ENCODE measurements around the gene SPIRE2. TPM values are rescaled to one million over a fixed set of nuclear protein-coding genes. Genes with fewer than 3 reads are reported as not detected.
A peak's percentile ranks its signal among the peaks of the same experiment; 100 is the strongest.
"Not testable (repeated sequence)": the region's sequence is repeated elsewhere in the genome, so short reads cannot be mapped to it uniquely, and the experiment has no call there.

SPIRE2 gene
- total and polyA plus RNA-seq, 2 of the 4 experiments (the other 2 are of a cell fraction) = 0.72 to 1.9 TPM

- peak overlapping the region; percentile 59 to 100; a peak in 2 of 4 replicates for H4K8ac ChIP-seq (ENCODE audit: low read depth in 2 of 2, low read length in 2 of 2)
- H3K18ac ChIP-seq (ENCODE audit: low read depth, low read length) = no peak overlapping the region
- peak overlapping the region; percentile 96 for H3K4me3 ChIP-seq (ENCODE audit: insufficient read depth, low read depth, low read length)
- H3K14ac ChIP-seq (replicated peaks; ENCODE audit: low read depth, low read length) = peak overlapping the region; percentile 94
- H3K27me3 ChIP-seq (ENCODE audit: control insufficient read depth, insufficient read depth, low read length) = no peaks in the 10 kb centered on the region
- H3K27ac ChIP-seq (ENCODE audit: insufficient read depth, low read length) = peak overlapping the region; percentile 98
- peaks cover 50% of the 10 kb centered on the region for H4K20me1 ChIP-seq (ENCODE audit: insufficient read depth, low read length)
- intact Hi-C loops (cut with micrococcal nuclease) = no loop called here
- DNase-seq (peak; percentile 95), ATAC-seq (ENCODE audit: low read depth) (peak; percentile 91)
- H2AFZ ChIP-seq (replicated peaks; ENCODE audit: low read length, poor library complexity) = peak overlapping the region; percentile 84
- dilution Hi-C loops (cut with HindIII; ENCODE audit: low sequenced_read_pairs, unreplicated experiment) = no loop called here
- peaks cover 11 to 52% of the 10 kb centered on the region in 2 experiments for H3K79me1 ChIP-seq (ENCODE audit: low read depth in 1 of 2, low read length in 2 of 2)
- peak overlapping the region; percentile 93 for H3K23ac ChIP-seq (ENCODE audit: low read depth, low read length)
- H2BK5ac ChIP-seq (ENCODE audit: low read depth, low read length, poor library complexity, severe bottlenecking) = peak overlapping the region; percentile 98
- POLR2A ChIA-PET (ENCODE audit: unreplicated experiment) = no interaction called here
- in situ Hi-C loops (cut with MboI; ENCODE audit: low sequenced_read_pairs) = no loop called here
- H2BK15ac ChIP-seq (ENCODE audit: low read depth, low read length) = no peak overlapping the region
- H3K4me1 ChIP-seq (ENCODE audit: control insufficient read depth, insufficient read depth, low read length) = peaks cover 9% of the 10 kb centered on the region
- 0% methylated on average over 22 of the region's 61 CpGs; no CpG with 5 or more reads in 1 of the 2 experiments for WGBS, 2 experiments (ENCODE audit: extremely low coverage in 2 of 2, insufficient read length in 1 of 2)
- H3K4me2 ChIP-seq (ENCODE audit: low read depth, low read length) = peak overlapping the region; percentile 68
- no peak overlapping the region for H4K5ac ChIP-seq (ENCODE audit: low read depth, low read length)
- H3K36me3 ChIP-seq (ENCODE audit: control insufficient read depth, insufficient read depth, low read length) = peaks cover 21% of the 10 kb centered on the region
- H2BK120ac ChIP-seq (ENCODE audit: low read depth, low read length) = no peak overlapping the region
- H2AK5ac ChIP-seq (ENCODE audit: low read depth, low read length) = peak overlapping the region; percentile 89
- H3K56ac ChIP-seq (ENCODE audit: extremely low read depth, insufficient read depth, low read length) = peak overlapping the region; percentile 50
- peaks cover 4% of the 10 kb centered on the region; the same call in 1 of the 2 replicates for H3K9me1 ChIP-seq (ENCODE audit: insufficient read depth, low read length)
- H3K9ac ChIP-seq (ENCODE audit: low read depth, low read length) = peak overlapping the region; percentile 99
- CTCF ChIA-PET = interaction anchor here (0.7 kb wide), 1 partner anchor 74 kb away, joined by 3 read pairs; no protein-coding TSS in a partner anchor
- BruUV-seq (replicated peaks) = no TSS peak
- TF ChIP-seq USF2 (IDR thresholded peaks at IDR 0.05; ENCODE audit: low read depth, low read length) (peak; percentile 92), MXI1 (IDR thresholded peaks at IDR 0.05; ENCODE audit: borderline replicate concordance, low read depth, low read length) (peak; percentile 82; the same call in 1 of the 2 replicates), RAD21 (IDR thresholded peaks at IDR 0.05; ENCODE audit: low read length) (no peak), MAZ (IDR thresholded peaks at IDR 0.05; ENCODE audit: borderline replicate concordance, low read depth, low read length) (peak; percentile 73; the same call in 1 of the 2 replicates)
- H3K4ac ChIP-seq (ENCODE audit: low read depth, low read length) = peak overlapping the region; percentile 74; the same call in 1 of the 2 replicates
- no peaks in the 10 kb centered on the region for H3K9me3 ChIP-seq (ENCODE audit: control insufficient read depth, insufficient read depth, low read length)
- peak overlapping the region; percentile 89 for H2AK9ac ChIP-seq (replicated peaks; ENCODE audit: low read depth, low read length, poor library complexity)
- peak overlapping the region; percentile 63; the same call in 1 of the 2 replicates for H4K91ac ChIP-seq (ENCODE audit: insufficient read depth, low read depth, low read length)
- no peak overlapping the region for H2BK20ac ChIP-seq (ENCODE audit: low read depth, low read length)
These were observed 45.9 kb downstream of the SPIRE2 start for GRCh38 chr16:89873972-89874689.

- POLR2A ChIA-PET (ENCODE audit: unreplicated experiment); H2BK5ac ChIP-seq (ENCODE audit: low read depth, low read length, poor library complexity, severe bottlenecking); H4K5ac ChIP-seq (ENCODE audit: low read depth, low read length); H3K9ac ChIP-seq (ENCODE audit: low read depth, low read length); H3K27ac ChIP-seq (ENCODE audit: insufficient read depth, low read length); H4K8ac ChIP-seq (ENCODE audit: low read depth in 2 of 2, low read length in 2 of 2); H2BK120ac ChIP-seq (ENCODE audit: low read depth, low read length); H3K18ac ChIP-seq (ENCODE audit: low read depth, low read length); H3K9me3 ChIP-seq (ENCODE audit: control insufficient read depth, insufficient read depth, low read length); dilution Hi-C loops (cut with HindIII; ENCODE audit: low sequenced_read_pairs, unreplicated experiment); H2AFZ ChIP-seq (replicated peaks; ENCODE audit: low read length, poor library complexity); BruUV-seq (replicated peaks); H3K23ac ChIP-seq (ENCODE audit: low read depth, low read length); intact Hi-C loops (cut with micrococcal nuclease); H3K4ac ChIP-seq (ENCODE audit: low read depth, low read length); H3K4me3 ChIP-seq (ENCODE audit: insufficient read depth, low read depth, low read length); H3K4me1 ChIP-seq (ENCODE audit: control insufficient read depth, insufficient read depth, low read length); H3K56ac ChIP-seq (ENCODE audit: extremely low read depth, insufficient read depth, low read length); H3K27me3 ChIP-seq (ENCODE audit: control insufficient read depth, insufficient read depth, low read length); H2AK5ac ChIP-seq (ENCODE audit: low read depth, low read length); H3K4me2 ChIP-seq (ENCODE audit: low read depth, low read length); H3K14ac ChIP-seq (replicated peaks; ENCODE audit: low read depth, low read length); CTCF ChIA-PET; in situ Hi-C loops (cut with MboI; ENCODE audit: low sequenced_read_pairs); H4K91ac ChIP-seq (ENCODE audit: insufficient read depth, low read depth, low read length); DNase-seq; H2BK15ac ChIP-seq (ENCODE audit: low read depth, low read length); ATAC-seq (ENCODE audit: low read depth); H2AK9ac ChIP-seq (replicated peaks; ENCODE audit: low read depth, low read length, poor library complexity); H2BK20ac ChIP-seq (ENCODE audit: low read depth, low read length): not testable (repeated sequence)
- H4K20me1 ChIP-seq (ENCODE audit: insufficient read depth, low read length) = peaks cover 94% of the 10 kb centered on the region
- 97% methylated on average over 19 of the region's 28 CpGs; no CpG with 5 or more reads in 1 of the 2 experiments for WGBS, 2 experiments (ENCODE audit: extremely low coverage in 2 of 2, insufficient read length in 1 of 2)
- peaks cover 12% of the 10 kb centered on the region; the same call in 1 of the 2 replicates for H3K9me1 ChIP-seq (ENCODE audit: insufficient read depth, low read length)
- H3K79me1 ChIP-seq (ENCODE audit: low read depth in 1 of 2, low read length in 2 of 2) = peaks cover 32 to 73% of the 10 kb centered on the region in 2 experiments
- peaks cover 44% of the 10 kb centered on the region for H3K36me3 ChIP-seq (ENCODE audit: control insufficient read depth, insufficient read depth, low read length)
These were observed 50.8 kb downstream of the SPIRE2 start for GRCh38 chr16:89879123-89879522.

Data from IMR-90 (cell line).